ENCODE results near the gene LRRC36.
"Not testable (repeated sequence)": the region's sequence is repeated elsewhere in the genome, so short reads cannot be mapped to it uniquely, and the experiment has no call there.

Gene LRRC36

DNA sequence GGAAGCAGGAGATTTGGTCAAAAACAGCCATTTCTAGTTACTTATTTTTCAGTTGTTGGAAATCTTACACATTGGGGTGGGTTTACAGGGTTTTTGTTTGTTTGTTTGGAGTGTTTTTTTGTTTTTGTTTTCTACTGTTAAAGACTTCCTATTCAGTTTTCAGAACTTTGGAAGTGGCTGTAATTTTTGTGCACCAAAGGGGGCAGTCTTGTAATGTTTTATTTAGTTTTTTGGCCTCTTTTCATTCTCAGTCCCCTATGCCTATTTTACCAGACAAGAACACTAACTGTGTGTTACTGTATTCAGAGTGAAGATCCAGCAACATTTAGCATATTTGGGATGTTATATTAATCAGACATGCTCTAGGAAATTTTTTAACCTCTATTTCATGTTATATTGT, 46.0 kb downstream of the LRRC36 start:
- no peak overlapping the region for H3K4me3 ChIP-seq (ENCODE audit: insufficient read depth, low read depth, low read length)
- no peak overlapping the region for H3K27ac ChIP-seq (ENCODE audit: insufficient read depth, low read depth, low read length, poor library complexity, severe bottlenecking)
- H3K4me1 ChIP-seq (ENCODE audit: control insufficient read depth, insufficient read depth, low read length): no peaks in the 10 kb centered on the region
- no peaks in the 10 kb centered on the region for H3K36me3 ChIP-seq (ENCODE audit: control insufficient read depth, insufficient read depth, low read length)
- H3K9me3 ChIP-seq (ENCODE audit: control insufficient read depth, low read length): no peaks in the 10 kb centered on the region
- peaks cover 12% of the 10 kb centered on the region for H3K27me3 ChIP-seq (ENCODE audit: control insufficient read depth, insufficient read depth, low read length, poor library complexity, severe bottlenecking)

DNA sequence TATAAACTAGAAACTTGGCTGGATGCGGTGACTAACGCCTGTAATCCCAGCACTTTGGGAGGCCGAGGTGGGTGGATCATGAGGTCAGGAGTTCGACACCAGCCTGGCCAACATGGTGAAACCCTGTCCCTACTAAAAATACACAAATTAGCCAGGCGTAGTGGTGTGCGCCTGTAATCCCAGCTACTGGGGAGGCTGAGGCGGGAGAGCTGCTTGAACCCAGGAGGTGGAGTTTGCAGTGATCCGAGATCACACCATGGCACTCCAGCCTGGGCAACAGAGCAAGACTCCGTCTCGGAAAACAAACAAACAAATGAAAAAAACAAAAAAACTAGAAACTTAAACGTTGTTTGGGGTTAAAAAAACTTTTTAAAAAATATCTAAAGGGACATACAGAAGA, 49.4 kb downstream of the LRRC36 start:
- not testable (repeated sequence) for H3K36me3 ChIP-seq (ENCODE audit: control insufficient read depth, insufficient read depth, low read length); H3K4me1 ChIP-seq (ENCODE audit: control insufficient read depth, insufficient read depth, low read length); H3K27ac ChIP-seq (ENCODE audit: insufficient read depth, low read depth, low read length, poor library complexity, severe bottlenecking); H3K9me3 ChIP-seq (ENCODE audit: control insufficient read depth, low read length); H3K27me3 ChIP-seq (ENCODE audit: control insufficient read depth, insufficient read depth, low read length, poor library complexity, severe bottlenecking); H3K4me3 ChIP-seq (ENCODE audit: insufficient read depth, low read depth, low read length)
- WGBS, 2 experiments: 94 to 96% methylated on average over 10 to 11 of the region's 11 CpGs

GRCh38 chr16:67378642-67379041, 52.0 kb downstream of the LRRC36 start:
- no peak overlapping the region for H3K4me3 ChIP-seq (ENCODE audit: insufficient read depth, low read depth, low read length)
- H3K27ac ChIP-seq (ENCODE audit: insufficient read depth, low read depth, low read length, poor library complexity, severe bottlenecking): no peak overlapping the region
- 71 to 83% methylated on average over 1 of the region's 1 CpG for WGBS, 2 experiments
- no peaks in the 10 kb centered on the region for H3K27me3 ChIP-seq (ENCODE audit: control insufficient read depth, insufficient read depth, low read length, poor library complexity, severe bottlenecking)
- H3K36me3 ChIP-seq (ENCODE audit: control insufficient read depth, insufficient read depth, low read length): no peaks in the 10 kb centered on the region
- no peaks in the 10 kb centered on the region for H3K9me3 ChIP-seq (ENCODE audit: control insufficient read depth, low read length)
- H3K4me1 ChIP-seq (ENCODE audit: control insufficient read depth, insufficient read depth, low read length): no peaks in the 10 kb centered on the region

DNA sequence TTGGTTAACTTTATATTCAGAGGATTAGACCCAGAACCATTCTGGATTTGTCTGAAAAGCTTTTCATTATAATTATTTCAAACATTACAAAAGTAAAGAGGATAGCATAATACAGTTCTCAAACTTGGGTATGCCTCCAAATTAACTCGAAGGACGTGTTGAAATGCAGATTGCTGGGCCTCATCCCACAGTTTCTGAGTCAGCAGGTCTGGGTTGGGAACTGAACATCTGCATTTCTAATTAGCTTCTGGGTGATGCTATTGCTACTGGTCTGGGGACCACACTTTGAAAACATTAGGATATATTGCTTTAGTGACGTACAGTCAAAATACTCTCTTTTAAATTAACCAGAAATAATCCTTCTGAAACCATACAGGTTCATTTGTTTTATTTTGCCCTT, 56.7 kb downstream of the LRRC36 start:
- WGBS, 2 experiments: 52 to 86% methylated on average over 2 to 3 of the region's 3 CpGs
- no peak overlapping the region for H3K4me3 ChIP-seq (ENCODE audit: insufficient read depth, low read depth, low read length)
- H3K36me3 ChIP-seq (ENCODE audit: control insufficient read depth, insufficient read depth, low read length): no peaks in the 10 kb centered on the region
- no peak overlapping the region for H3K27ac ChIP-seq (ENCODE audit: insufficient read depth, low read depth, low read length, poor library complexity, severe bottlenecking)
- no peaks in the 10 kb centered on the region for H3K4me1 ChIP-seq (ENCODE audit: control insufficient read depth, insufficient read depth, low read length)
- no peaks in the 10 kb centered on the region for H3K27me3 ChIP-seq (ENCODE audit: control insufficient read depth, insufficient read depth, low read length, poor library complexity, severe bottlenecking)
- H3K9me3 ChIP-seq (ENCODE audit: control insufficient read depth, low read length): no peaks in the 10 kb centered on the region

- Histone ChIP-seq H3K4me1 (ENCODE audit: control insufficient read depth, insufficient read depth, low read length) (no peaks in the 10 kb centered on the region), H3K4me3 (ENCODE audit: insufficient read depth, low read depth, low read length) (no peak overlapping the region), H3K9me3 (ENCODE audit: control insufficient read depth, low read length) (no peaks in the 10 kb centered on the region), H3K27ac (ENCODE audit: insufficient read depth, low read depth, low read length, poor library complexity, severe bottlenecking) (no peak overlapping the region), H3K27me3 (ENCODE audit: control insufficient read depth, insufficient read depth, low read length, poor library complexity, severe bottlenecking) (no peaks in the 10 kb centered on the region), H3K36me3 (ENCODE audit: control insufficient read depth, insufficient read depth, low read length) (no peaks in the 10 kb centered on the region)
- 91 to 95% methylated on average over 8 of the region's 8 CpGs for WGBS, 2 experiments
These were observed 58.3 kb downstream of the LRRC36 start for GRCh38 chr16:67384778-67385510.

DNA sequence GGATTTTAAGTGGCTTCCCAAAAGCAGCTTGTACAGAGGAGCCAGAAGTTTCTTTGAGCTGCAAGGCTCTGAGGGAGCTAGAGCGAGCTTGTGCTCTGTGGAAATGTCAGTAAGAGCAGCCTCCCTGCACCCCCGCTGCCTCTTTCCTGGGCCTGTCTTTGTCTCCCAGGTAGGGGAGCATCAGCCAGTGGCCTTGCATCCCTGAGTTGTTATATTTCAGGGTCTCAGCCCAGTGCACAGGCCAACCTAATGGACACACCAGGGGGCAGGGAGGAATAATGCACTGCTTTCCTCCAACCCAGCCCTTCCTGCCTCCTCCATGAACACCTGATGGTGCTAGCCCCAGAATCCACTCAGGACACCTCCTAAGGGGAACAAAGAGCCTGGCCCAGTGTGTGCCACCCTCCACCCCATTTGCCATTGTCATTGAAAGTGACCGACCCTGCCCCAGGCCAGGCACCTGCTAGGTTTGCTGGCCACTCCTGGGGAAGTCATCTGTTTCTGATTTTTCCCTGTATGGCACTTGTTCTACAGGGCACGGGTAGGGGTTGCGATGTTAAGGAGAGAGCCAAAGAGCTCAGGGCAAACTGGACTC, 60.3 kb downstream of the LRRC36 start:
- WGBS, 2 experiments: 79 to 87% methylated on average over 5 of the region's 5 CpGs
- H3K4me3 ChIP-seq (ENCODE audit: insufficient read depth, low read depth, low read length): no peak overlapping the region
- no peak overlapping the region for H3K27ac ChIP-seq (ENCODE audit: insufficient read depth, low read depth, low read length, poor library complexity, severe bottlenecking)
- no peaks in the 10 kb centered on the region for H3K9me3 ChIP-seq (ENCODE audit: control insufficient read depth, low read length)
- peaks cover 11% of the 10 kb centered on the region for H3K4me1 ChIP-seq (ENCODE audit: control insufficient read depth, insufficient read depth, low read length)
- H3K27me3 ChIP-seq (ENCODE audit: control insufficient read depth, insufficient read depth, low read length, poor library complexity, severe bottlenecking): peaks cover 4% of the 10 kb centered on the region
- H3K36me3 ChIP-seq (ENCODE audit: control insufficient read depth, insufficient read depth, low read length): no peaks in the 10 kb centered on the region

- H3K4me1 ChIP-seq (ENCODE audit: control insufficient read depth, insufficient read depth, low read length): peaks cover 18% of the 10 kb centered on the region
- H3K36me3 ChIP-seq (ENCODE audit: control insufficient read depth, insufficient read depth, low read length): no peaks in the 10 kb centered on the region
- no peaks in the 10 kb centered on the region for H3K9me3 ChIP-seq (ENCODE audit: control insufficient read depth, low read length)
- H3K27me3 ChIP-seq (ENCODE audit: control insufficient read depth, insufficient read depth, low read length, poor library complexity, severe bottlenecking): peaks cover 10% of the 10 kb centered on the region
- no peak overlapping the region for H3K27ac ChIP-seq (ENCODE audit: insufficient read depth, low read depth, low read length, poor library complexity, severe bottlenecking)
- WGBS, 2 experiments: 86 to 88% methylated on average over 8 of the region's 8 CpGs
- no peak overlapping the region for H3K4me3 ChIP-seq (ENCODE audit: insufficient read depth, low read depth, low read length)
These were observed 61.0 kb downstream of the LRRC36 start for GRCh38 chr16:67387479-67388079.

DNA sequence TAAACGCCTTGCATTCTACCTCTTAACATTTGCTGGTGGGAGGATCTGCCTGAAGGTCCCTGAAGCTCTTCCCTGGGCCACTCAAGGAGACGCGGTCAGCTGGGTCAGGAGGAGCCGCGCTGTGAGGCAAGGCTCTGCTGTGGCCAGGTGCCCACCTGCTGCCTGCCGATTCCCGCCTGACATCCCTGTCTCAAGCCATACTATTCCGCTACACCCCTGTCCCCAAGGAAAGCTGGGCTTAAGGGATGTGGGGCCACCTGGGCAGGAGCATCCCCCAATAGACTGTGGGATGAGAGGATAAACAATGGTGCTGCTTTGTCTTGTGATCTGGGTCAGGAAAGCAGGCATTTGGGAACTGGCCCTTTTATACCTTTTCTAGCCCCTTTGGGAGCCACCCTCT, 61.6 kb downstream of the LRRC36 start:
- Histone ChIP-seq H3K4me3 (ENCODE audit: insufficient read depth, low read depth, low read length) (no peak overlapping the region), H3K36me3 (ENCODE audit: control insufficient read depth, insufficient read depth, low read length) (no peaks in the 10 kb centered on the region), H3K27me3 (ENCODE audit: control insufficient read depth, insufficient read depth, low read length, poor library complexity, severe bottlenecking) (peaks cover 16% of the 10 kb centered on the region), H3K4me1 (ENCODE audit: control insufficient read depth, insufficient read depth, low read length) (peaks cover 23% of the 10 kb centered on the region), H3K27ac (ENCODE audit: insufficient read depth, low read depth, low read length, poor library complexity, severe bottlenecking) (no peak overlapping the region), H3K9me3 (ENCODE audit: control insufficient read depth, low read length) (no peaks in the 10 kb centered on the region)
- WGBS, 2 experiments: 88 to 89% methylated on average over 8 of the region's 8 CpGs

- peaks cover 20% of the 10 kb centered on the region for H3K27me3 ChIP-seq (ENCODE audit: control insufficient read depth, insufficient read depth, low read length, poor library complexity, severe bottlenecking)
- no peak overlapping the region for H3K27ac ChIP-seq (ENCODE audit: insufficient read depth, low read depth, low read length, poor library complexity, severe bottlenecking)
- H3K4me1 ChIP-seq (ENCODE audit: control insufficient read depth, insufficient read depth, low read length): peaks cover 25% of the 10 kb centered on the region
- 87 to 97% methylated on average over 2 of the region's 2 CpGs for WGBS, 2 experiments
- H3K4me3 ChIP-seq (ENCODE audit: insufficient read depth, low read depth, low read length): no peak overlapping the region
- no peaks in the 10 kb centered on the region for H3K36me3 ChIP-seq (ENCODE audit: control insufficient read depth, insufficient read depth, low read length)
- H3K9me3 ChIP-seq (ENCODE audit: control insufficient read depth, low read length): no peaks in the 10 kb centered on the region
These were observed 62.0 kb downstream of the LRRC36 start for GRCh38 chr16:67388591-67388990.

GRCh38 chr16:67389911-67390815, 63.5 kb downstream of the LRRC36 start:
- 93 to 94% methylated on average over 27 of the region's 27 CpGs for WGBS, 2 experiments
- H3K4me3 ChIP-seq (ENCODE audit: insufficient read depth, low read depth, low read length): no peak overlapping the region

More at GRCh38 chr16:67389911-67390815, 63.5 kb downstream of the LRRC36 start:
- Histone ChIP-seq H3K9me3 (ENCODE audit: control insufficient read depth, low read length) (no peaks in the 10 kb centered on the region), H3K27ac (ENCODE audit: insufficient read depth, low read depth, low read length, poor library complexity, severe bottlenecking) (no peak overlapping the region), H3K36me3 (ENCODE audit: control insufficient read depth, insufficient read depth, low read length) (no peaks in the 10 kb centered on the region), H3K27me3 (ENCODE audit: control insufficient read depth, insufficient read depth, low read length, poor library complexity, severe bottlenecking) (peaks cover 36% of the 10 kb centered on the region), H3K4me1 (ENCODE audit: control insufficient read depth, insufficient read depth, low read length) (peaks cover 37% of the 10 kb centered on the region)

Data from ectodermal cell (in vitro differentiated cells).